ENCODE measurements around the gene XXYLT1.
A peak's percentile ranks its signal among the peaks of the same experiment; 100 is the strongest.
"Not testable (repeated sequence)": the region's sequence is repeated elsewhere in the genome, so short reads cannot be mapped to it uniquely, and the experiment has no call there.

XXYLT1 gene

GRCh38 chr3:195207731-195208130 is 63.2 kb downstream of the XXYLT1 start:
- DNase-seq (ENCODE audit: low read depth) = no peak

GRCh38 chr3:195207056-195207455 is 63.9 kb downstream of the XXYLT1 start:
- no peak for DNase-seq (ENCODE audit: low read depth)

- DNase-seq (ENCODE audit: low read depth) = no peak
Measured at GRCh38 chr3:195204360-195205163, 66.4 kb downstream of the XXYLT1 start.

- DNase-seq (ENCODE audit: low read depth) = no peak
Measured at GRCh38 chr3:195203606-195204005, 67.4 kb downstream of the XXYLT1 start.

GRCh38 chr3:195201295-195201694 is 69.7 kb downstream of the XXYLT1 start:
- no peak for DNase-seq (ENCODE audit: low read depth)

GRCh38 chr3:195200010-195200822 is 70.7 kb downstream of the XXYLT1 start:
- DNase-seq (ENCODE audit: low read depth) = no peak

GRCh38 chr3:195198426-195199346 is 72.3 kb downstream of the XXYLT1 start:
- no peak for DNase-seq (ENCODE audit: low read depth)

GRCh38 chr3:195197765-195198425 is 73.1 kb downstream of the XXYLT1 start:
- peak; percentile 93 for DNase-seq (ENCODE audit: low read depth)

- peak; percentile 69 for DNase-seq (ENCODE audit: low read depth)
Measured at GRCh38 chr3:195196266-195196665, 74.7 kb downstream of the XXYLT1 start.

GRCh38 chr3:195195321-195196209 is 75.4 kb downstream of the XXYLT1 start:
- DNase-seq (ENCODE audit: low read depth) = no peak

- DNase-seq (ENCODE audit: low read depth) = no peak
Measured at GRCh38 chr3:195194559-195195206, 76.3 kb downstream of the XXYLT1 start.

GRCh38 chr3:195191580-195191979 is 79.4 kb downstream of the XXYLT1 start:
- DNase-seq (ENCODE audit: low read depth) = no peak

- DNase-seq (ENCODE audit: low read depth) = no peak
Measured at GRCh38 chr3:195189821-195190220, 81.1 kb downstream of the XXYLT1 start.

- DNase-seq (ENCODE audit: low read depth) = no peak
Measured at GRCh38 chr3:195188426-195188927, 82.5 kb downstream of the XXYLT1 start.

- DNase-seq (ENCODE audit: low read depth) = no peak
Measured at GRCh38 chr3:195187609-195188425, 83.1 kb downstream of the XXYLT1 start.

- DNase-seq (ENCODE audit: low read depth) = not testable (repeated sequence)
Measured at GRCh38 chr3:195186710-195187047, 84.3 kb downstream of the XXYLT1 start.

GRCh38 chr3:195186041-195186709 is 84.8 kb downstream of the XXYLT1 start:
- no peak for DNase-seq (ENCODE audit: low read depth)

- no peak for DNase-seq (ENCODE audit: low read depth)
Measured at GRCh38 chr3:195185583-195185982, 85.4 kb downstream of the XXYLT1 start.

Measured in ELR (cell line).